Measurements from ENCODE around the gene ZNF681.

DNA sequence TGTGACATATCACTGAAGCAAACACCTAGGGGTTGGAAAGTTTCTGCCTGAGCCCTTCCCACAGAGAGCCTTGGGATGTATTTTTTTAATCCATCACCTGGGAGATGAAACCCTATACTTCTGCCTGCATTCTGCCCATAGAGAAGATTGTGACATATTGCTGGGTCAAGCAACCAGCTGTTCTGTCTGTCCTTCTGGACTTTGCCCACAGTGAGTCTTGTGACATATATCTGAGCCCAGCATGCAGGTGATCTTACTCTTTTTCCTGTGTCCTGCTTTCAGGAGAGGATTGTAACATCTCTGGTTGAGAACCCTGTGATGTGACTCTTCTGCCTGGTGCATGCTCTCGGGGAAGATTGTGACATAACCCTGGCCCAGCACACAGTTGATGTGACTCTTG is 24.9 kb upstream of the ZNF681 start:
- TF ChIP-seq, protein P1, sequence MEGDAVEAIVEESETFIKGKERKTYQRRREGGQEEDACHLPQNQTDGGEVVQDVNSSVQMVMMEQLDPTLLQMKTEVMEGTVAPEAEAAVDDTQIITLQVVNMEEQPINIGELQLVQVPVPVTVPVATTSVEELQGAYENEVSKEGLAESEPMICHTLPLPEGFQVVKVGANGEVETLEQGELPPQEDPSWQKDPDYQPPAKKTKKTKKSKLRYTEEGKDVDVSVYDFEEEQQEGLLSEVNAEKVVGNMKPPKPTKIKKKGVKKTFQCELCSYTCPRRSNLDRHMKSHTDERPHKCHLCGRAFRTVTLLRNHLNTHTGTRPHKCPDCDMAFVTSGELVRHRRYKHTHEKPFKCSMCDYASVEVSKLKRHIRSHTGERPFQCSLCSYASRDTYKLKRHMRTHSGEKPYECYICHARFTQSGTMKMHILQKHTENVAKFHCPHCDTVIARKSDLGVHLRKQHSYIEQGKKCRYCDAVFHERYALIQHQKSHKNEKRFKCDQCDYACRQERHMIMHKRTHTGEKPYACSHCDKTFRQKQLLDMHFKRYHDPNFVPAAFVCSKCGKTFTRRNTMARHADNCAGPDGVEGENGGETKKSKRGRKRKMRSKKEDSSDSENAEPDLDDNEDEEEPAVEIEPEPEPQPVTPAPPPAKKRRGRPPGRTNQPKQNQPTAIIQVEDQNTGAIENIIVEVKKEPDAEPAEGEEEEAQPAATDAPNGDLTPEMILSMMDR (IDR thresholded peaks at IDR 0.05; ENCODE audit: borderline replicate concordance, extremely low read depth, low read length, poor library complexity, severe bottlenecking), result no peak
- TF ChIP-seq EZH2 (IDR thresholded peaks at IDR 0.05; ENCODE audit: borderline replicate concordance, low read depth, low read length, severe bottlenecking), result no peak

All from DND-41 (cell line).